Stimulated activated CD8-positive, alpha-beta memory T cell treated with anti-CD3 and anti-CD28 coated beads, Interleukin-12 subunit alpha, Interleukin-12 subunit beta, amount 100 ng/mL, for 4 hours (primary cell): Measurements from ENCODE around the gene SKIDA1.

ENCODE experiments used
- DNase-seq: peaks from one replicate; pipeline ENCODE4 v3.0.0-alpha.2; 2020; ENCODE audit warnings: low read depth

SKIDA1 gene

GRCh38 chr10:21529032-21529910 is 3.8 kb upstream of the SKIDA1 start:
- DNase-seq = no peak

GRCh38 chr10:21528236-21529031 is 3.0 kb upstream of the SKIDA1 start:
- DNase-seq = no peak

DNA sequence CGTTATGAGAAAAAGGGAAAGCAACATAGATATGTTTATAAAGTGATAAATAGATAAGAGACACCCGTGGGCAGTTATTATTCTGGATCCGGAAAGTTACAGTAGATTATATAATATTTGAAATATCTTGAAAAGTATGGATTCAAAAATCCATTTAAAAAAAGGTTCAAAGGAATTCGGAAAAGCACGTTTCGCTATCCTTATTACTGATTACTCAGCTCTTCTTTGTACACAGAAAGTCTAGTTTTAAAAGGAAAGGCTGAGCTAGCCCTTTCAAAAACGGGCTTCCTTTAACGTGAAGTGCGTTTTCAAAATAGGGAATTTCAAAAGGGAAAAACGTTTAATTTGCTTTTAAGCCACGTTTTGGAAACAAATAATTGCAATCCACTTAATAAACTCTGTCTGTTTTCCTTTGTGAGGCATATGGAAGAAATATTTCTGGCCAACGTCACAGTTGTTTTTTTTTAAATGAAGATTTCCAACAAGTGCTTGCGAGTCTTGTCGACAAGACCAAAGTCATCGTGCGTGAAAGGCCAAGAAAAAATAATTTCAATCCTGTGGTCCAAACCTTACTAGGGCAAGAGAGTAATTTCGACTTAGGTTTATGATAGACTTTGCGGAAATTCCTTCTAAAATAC is 2.2 kb upstream of the SKIDA1 start:
- DNase-seq = no peak

- no peak for DNase-seq
Observed at GRCh38 chr10:21526860-21527597, 1.5 kb upstream of the SKIDA1 start.

DNA sequence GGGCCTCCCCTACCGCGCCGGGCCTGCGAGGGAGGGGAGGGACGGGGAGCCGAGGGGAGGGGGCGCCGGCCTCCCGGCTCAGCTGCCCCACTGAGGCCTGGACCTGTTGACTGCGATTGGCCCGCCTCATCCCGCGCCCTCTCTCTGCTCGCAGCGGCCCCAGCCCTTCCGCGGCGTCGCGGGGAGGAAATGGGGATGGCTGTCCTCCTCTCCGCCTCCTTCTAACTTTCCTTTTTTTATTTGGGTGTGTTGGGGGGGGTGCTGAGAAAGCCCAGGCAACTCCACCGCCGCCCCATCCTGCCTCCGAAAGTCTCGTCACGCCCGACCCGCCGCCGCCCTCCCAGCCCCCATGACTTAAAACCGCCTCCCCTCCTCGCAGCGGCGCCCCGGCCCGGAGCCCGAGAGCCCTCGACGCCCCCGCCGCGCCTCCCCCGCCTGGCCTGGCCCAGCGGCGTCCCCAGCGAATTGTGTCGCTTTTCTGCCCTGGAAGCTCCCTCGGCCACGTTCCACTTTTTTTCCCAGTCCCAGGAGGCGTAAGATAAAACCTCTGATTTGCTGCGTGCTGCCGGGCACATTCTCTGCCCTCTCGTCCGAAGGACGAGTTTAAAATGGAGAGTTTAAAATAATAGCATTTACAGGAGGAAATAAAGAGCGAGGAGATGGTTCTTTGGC is 842 bp upstream of the SKIDA1 start:
- DNase-seq = peak; percentile 48

DNA sequence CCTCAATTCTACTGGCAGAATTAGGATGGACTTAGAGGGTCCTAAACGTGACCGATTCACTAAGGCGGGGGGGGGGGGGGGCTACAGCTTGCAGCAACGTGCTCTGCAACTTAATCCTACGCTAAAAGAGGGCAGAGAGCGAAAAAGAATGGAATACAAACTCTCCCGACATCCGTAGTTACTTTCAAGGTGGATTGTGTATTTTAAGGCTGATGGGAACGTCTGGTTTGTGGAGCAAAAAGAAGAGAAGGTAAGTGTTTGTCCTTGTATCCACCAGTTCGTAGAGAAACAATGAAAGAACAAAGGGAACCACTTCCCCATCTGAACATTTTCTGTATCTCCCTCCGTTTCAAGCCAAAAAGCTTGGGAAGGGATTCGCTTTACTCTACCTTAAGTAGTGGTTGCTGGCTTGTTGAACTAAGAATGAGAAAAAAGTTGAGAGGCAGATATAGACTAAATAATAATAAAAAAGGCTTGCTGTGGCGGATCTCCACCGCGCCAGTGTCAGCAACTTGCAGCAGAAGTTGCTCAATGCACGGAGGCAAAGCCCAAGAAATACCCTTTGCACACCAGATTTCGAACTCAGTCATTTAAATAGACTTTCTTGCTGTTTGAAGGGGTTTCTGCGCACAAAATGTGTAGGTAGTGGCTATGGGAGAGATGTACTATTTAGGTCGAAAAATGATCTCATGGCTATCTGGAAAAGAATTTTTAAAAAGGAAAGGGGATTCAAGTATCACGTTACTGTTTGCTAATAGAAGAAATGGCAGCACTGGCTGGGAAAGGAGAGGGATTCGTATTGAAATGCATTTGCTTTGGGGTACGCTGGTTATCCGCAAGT is 736 bp downstream of the SKIDA1 start:
- no peak for DNase-seq

GRCh38 chr10:21524131-21524525 is 1.4 kb downstream of the SKIDA1 start:
- DNase-seq = no peak

GRCh38 chr10:21523557-21524008 is 1.9 kb downstream of the SKIDA1 start:
- no peak for DNase-seq

- no peak for DNase-seq
Observed at GRCh38 chr10:21522631-21523406, 2.7 kb downstream of the SKIDA1 start.

- DNase-seq = no peak
Observed at GRCh38 chr10:21521751-21522533, 3.5 kb downstream of the SKIDA1 start.

- DNase-seq = no peak
Observed at GRCh38 chr10:21520949-21521348, 4.5 kb downstream of the SKIDA1 start.

GRCh38 chr10:21520509-21520908 is 5.0 kb downstream of the SKIDA1 start:
- DNase-seq = no peak

DNA sequence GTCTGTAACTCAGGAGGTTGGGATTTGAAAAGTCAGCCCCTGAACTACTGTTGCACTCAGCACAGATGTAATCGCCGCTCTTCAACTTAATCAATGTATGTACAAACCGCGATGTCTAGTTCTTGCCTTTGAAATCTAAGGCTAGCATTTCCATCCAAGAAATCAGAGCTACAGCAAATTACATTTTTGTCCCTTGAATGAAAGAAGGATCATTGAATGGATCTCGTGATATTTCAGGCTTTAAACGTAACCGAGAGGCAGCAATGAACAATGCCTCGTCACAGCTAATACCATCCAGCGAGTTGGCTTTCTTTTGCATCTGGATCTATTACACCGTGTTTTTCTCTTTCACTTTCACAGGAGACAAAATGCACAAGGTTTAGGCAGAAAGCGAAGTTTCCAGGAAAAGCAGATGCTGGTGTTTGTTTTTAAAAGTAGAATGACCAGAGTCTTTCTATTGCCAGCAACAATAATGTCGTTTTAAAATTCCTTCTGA is 5.5 kb downstream of the SKIDA1 start:
- DNase-seq = no peak

DNA sequence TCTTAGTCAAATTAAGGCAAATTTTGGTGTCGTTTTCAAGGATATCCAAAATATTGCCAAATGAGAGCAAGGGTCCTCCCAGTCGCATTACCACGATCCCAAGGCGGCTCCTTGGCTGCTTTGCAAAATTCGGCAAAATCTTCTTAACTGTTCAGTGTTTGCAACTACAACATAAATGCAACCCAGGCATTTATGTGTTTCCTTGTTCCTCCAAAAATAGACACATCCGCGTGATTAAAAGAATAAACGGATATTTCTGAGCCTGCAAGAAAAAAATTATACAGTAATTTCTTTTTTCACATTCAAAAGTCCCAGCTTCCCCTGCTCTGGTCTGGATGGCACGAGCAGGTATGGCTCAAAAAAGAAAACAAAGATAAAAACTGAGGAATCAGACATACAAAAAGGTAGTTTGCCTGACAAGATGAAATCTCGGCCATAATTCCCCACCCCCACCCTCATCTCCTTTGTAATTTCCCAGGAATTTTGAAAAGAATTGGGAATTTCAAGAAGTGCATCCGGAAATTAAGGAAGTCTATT is 6.0 kb downstream of the SKIDA1 start:
- DNase-seq = no peak

DNA sequence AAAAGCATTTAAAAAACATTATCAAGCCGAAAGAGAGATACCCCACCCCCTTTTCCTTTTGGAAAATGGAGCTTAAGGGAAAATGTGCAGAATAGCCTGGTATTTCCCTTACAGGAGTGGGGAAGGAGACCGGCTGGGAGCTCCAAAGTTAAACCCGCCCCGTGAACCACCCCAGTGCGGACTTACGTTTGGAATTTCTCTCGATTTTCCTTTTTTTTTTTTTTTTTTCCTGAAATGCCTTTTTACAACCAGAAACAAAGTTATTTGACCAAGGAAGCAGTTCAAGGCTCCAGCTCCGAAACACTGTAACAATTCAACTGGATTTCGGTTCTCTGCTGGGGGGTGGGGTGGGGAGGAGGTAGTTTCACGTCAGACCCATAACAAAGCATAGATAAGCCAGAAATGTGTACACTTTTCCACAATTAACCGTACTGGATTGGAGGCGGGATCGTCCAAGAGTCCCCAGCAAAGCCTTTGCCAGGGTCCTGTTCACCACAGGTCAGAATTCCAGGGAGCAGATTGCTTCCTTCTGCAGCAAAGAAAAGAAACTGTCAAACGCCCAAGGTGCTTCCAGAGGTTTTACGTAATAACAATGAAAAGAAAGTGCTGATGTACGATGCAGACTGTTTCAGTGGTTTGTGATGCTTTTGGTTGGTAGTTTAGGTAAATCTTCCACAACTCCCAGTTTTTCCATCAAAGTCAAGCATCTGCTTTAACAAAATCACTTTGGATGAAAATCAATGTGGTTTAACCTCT is 6.7 kb downstream of the SKIDA1 start:
- no peak for DNase-seq

DNA sequence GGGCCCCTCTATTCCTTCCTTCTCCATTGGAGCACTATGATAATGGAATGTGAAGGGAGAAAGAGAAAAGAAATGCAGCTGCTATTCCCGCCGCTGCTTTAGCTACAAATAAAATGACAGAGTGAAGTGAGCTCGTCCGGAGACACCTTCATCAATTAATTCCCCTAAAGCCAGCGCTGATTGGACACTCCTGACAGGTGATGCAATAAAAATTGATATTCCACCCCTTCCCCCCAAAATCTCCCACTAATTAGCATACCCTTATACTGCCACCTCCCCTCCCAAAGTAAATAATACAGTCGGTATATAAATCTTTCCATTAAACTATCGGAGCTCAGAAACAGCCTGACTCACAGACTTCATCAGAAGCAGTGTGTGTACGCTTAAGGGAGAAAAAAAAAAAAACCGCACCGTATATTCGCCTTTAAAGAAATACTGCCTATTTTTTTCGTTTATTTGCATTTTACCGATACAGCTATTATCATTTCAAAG is 7.3 kb downstream of the SKIDA1 start:
- no peak for DNase-seq
